CD4-positive, alpha-beta T cell treated with Interleukin-4 for 4 hours (primary cell): Measurements from ENCODE around the gene THYN1.

Experiments used
- DNase-seq: peaks from one replicate; pipeline ENCODE4 v3.0.0-alpha.2; 2020

Gene THYN1

GRCh38 chr11:134207538-134208239, 45.5 kb downstream of the THYN1 start:
- peak; percentile 72 for DNase-seq

GRCh38 chr11:134206185-134206584, 47.0 kb downstream of the THYN1 start:
- no peak for DNase-seq

- DNase-seq = no peak
Measured at GRCh38 chr11:134205729-134206128, 47.4 kb downstream of the THYN1 start.

GRCh38 chr11:134202661-134203060, 50.5 kb downstream of the THYN1 start:
- DNase-seq = no peak

GRCh38 chr11:134200688-134201087, 52.5 kb downstream of the THYN1 start:
- no peak for DNase-seq

GRCh38 chr11:134199531-134199930, 53.6 kb downstream of the THYN1 start:
- DNase-seq = no peak
